Measurements from ENCODE around the gene BLM.
"Not testable (repeated sequence)": the region's sequence is repeated elsewhere in the genome, so short reads cannot be mapped to it uniquely, and the experiment has no call there.

Gene BLM

GRCh38 chr15:90820481-90820880 is 103.3 kb downstream of the BLM start:
- no peak for TF ChIP-seq POLR2A (IDR thresholded peaks at IDR 0.05; ENCODE audit: low read depth, low read length)
- FAIRE-seq (no peak), DNase-seq (ENCODE audit: insufficient read length, low spot score) (no peak)

GRCh38 chr15:90822204-90822955 is 105.2 kb downstream of the BLM start:
- no peak for DNase-seq (ENCODE audit: insufficient read length, low spot score)
- FAIRE-seq, result no peak
- TF ChIP-seq POLR2A (IDR thresholded peaks at IDR 0.05; ENCODE audit: low read depth, low read length), result no peak

GRCh38 chr15:90823455-90823974 is 106.4 kb downstream of the BLM start:
- DNase-seq (ENCODE audit: insufficient read length, low spot score), result no peak
- TF ChIP-seq POLR2A (IDR thresholded peaks at IDR 0.05; ENCODE audit: low read depth, low read length), result no peak
- no peak for FAIRE-seq

GRCh38 chr15:90825115-90825899 is 108.2 kb downstream of the BLM start:
- not testable (repeated sequence) for FAIRE-seq; DNase-seq (ENCODE audit: insufficient read length, low spot score)

GRCh38 chr15:90826206-90826885 is 109.2 kb downstream of the BLM start:
- DNase-seq (ENCODE audit: insufficient read length, low spot score); FAIRE-seq: not testable (repeated sequence)

GRCh38 chr15:90826886-90827435 is 109.8 kb downstream of the BLM start:
- FAIRE-seq (no peak), DNase-seq (ENCODE audit: insufficient read length, low spot score) (no peak)
- TF ChIP-seq POLR2A (IDR thresholded peaks at IDR 0.05; ENCODE audit: low read depth, low read length), result no peak

- no peak for DNase-seq (ENCODE audit: insufficient read length, low spot score)
- no peak for FAIRE-seq
- TF ChIP-seq POLR2A (IDR thresholded peaks at IDR 0.05; ENCODE audit: low read depth, low read length), result no peak
Measured at GRCh38 chr15:90828111-90828510, 111.0 kb downstream of the BLM start.

GRCh38 chr15:90829126-90829525 is 112.0 kb downstream of the BLM start:
- no peak for FAIRE-seq
- DNase-seq (ENCODE audit: insufficient read length, low spot score), result no peak
- TF ChIP-seq POLR2A (IDR thresholded peaks at IDR 0.05; ENCODE audit: low read depth, low read length), result no peak

GRCh38 chr15:90829942-90830440 is 112.8 kb downstream of the BLM start:
- no peak for TF ChIP-seq POLR2A (IDR thresholded peaks at IDR 0.05; ENCODE audit: low read depth, low read length)
- FAIRE-seq (no peak), DNase-seq (ENCODE audit: insufficient read length, low spot score) (no peak)

GRCh38 chr15:90834626-90835025 is 117.5 kb downstream of the BLM start:
- no peak for FAIRE-seq
- TF ChIP-seq POLR2A (IDR thresholded peaks at IDR 0.05; ENCODE audit: low read depth, low read length), result no peak
- DNase-seq (ENCODE audit: insufficient read length, low spot score), result no peak

GRCh38 chr15:90836296-90836871 is 119.2 kb downstream of the BLM start:
- no peak for TF ChIP-seq POLR2A (IDR thresholded peaks at IDR 0.05; ENCODE audit: low read depth, low read length)
- DNase-seq (ENCODE audit: insufficient read length, low spot score), result no peak

GRCh38 chr15:90837094-90837493 is 119.9 kb downstream of the BLM start:
- DNase-seq (ENCODE audit: insufficient read length, low spot score) (no peak), FAIRE-seq (no peak)
- TF ChIP-seq POLR2A (IDR thresholded peaks at IDR 0.05; ENCODE audit: low read depth, low read length), result no peak

More at GRCh38 chr15:90836296-90836871, 119.2 kb downstream of the BLM start:
- FAIRE-seq, result no peak

- no peak for DNase-seq (ENCODE audit: insufficient read length, low spot score)
Measured at GRCh38 chr15:90838139-90838538, 121.0 kb downstream of the BLM start.

More at GRCh38 chr15:90838139-90838538, 121.0 kb downstream of the BLM start:
- FAIRE-seq, result no peak
- no peak for TF ChIP-seq POLR2A (IDR thresholded peaks at IDR 0.05; ENCODE audit: low read depth, low read length)
